LNCAP (cell line): Measurements from ENCODE around the gene SPIRE1.

ENCODE experiments used
- CTCF ChIP-seq: fragments of 450-650 bp; IDR thresholded peaks from 2 replicates; pipeline ENCODE4 v1.5.1; 2017; ENCODE audit warnings: mild to moderate bottlenecking

SPIRE1 gene

GRCh38 chr18:12692206-12692605, 34.3 kb upstream of the SPIRE1 start:
- no peak for TF ChIP-seq CTCF

GRCh38 chr18:12689256-12689850, 31.4 kb upstream of the SPIRE1 start:
- no peak for TF ChIP-seq CTCF

GRCh38 chr18:12686100-12686499, 28.2 kb upstream of the SPIRE1 start:
- peak; percentile 32; the same call in 1 of the 2 replicates for TF ChIP-seq CTCF

- TF ChIP-seq CTCF: no peak
These were observed 21.4 kb upstream of the SPIRE1 start for GRCh38 chr18:12679183-12679786.

GRCh38 chr18:12668041-12668440, 10.1 kb upstream of the SPIRE1 start:
- no peak for TF ChIP-seq CTCF

GRCh38 chr18:12659904-12660605, 2.1 kb upstream of the SPIRE1 start:
- peak; percentile 95 for TF ChIP-seq CTCF

- no peak for TF ChIP-seq CTCF
These were observed 675 bp upstream of the SPIRE1 start for GRCh38 chr18:12658426-12659138.
